Measurements from ENCODE around the gene GIMD1.

- no peak for TF ChIP-seq GATA2 (IDR thresholded peaks at IDR 0.05; ENCODE audit: low read depth, low read length)
- no peak for TF ChIP-seq GATA3 (IDR thresholded peaks at IDR 0.05; ENCODE audit: low read depth, low read length)
Observed at GRCh38 chr4:106364282-106364681, 4.3 kb downstream of the GIMD1 start.
